HG02798 (cell line): ENCODE results near the gene ISYNA1.

Experiments
- ATAC-seq: cut with Tn5 transposase; IDR thresholded peaks from one replicate; pipeline ENCODE4 v1.9.1; 2021; ENCODE audit warnings: mild to moderate bottlenecking; ENCODE audit not compliant: unreplicated experiment, poor library complexity

ISYNA1 gene

DNA sequence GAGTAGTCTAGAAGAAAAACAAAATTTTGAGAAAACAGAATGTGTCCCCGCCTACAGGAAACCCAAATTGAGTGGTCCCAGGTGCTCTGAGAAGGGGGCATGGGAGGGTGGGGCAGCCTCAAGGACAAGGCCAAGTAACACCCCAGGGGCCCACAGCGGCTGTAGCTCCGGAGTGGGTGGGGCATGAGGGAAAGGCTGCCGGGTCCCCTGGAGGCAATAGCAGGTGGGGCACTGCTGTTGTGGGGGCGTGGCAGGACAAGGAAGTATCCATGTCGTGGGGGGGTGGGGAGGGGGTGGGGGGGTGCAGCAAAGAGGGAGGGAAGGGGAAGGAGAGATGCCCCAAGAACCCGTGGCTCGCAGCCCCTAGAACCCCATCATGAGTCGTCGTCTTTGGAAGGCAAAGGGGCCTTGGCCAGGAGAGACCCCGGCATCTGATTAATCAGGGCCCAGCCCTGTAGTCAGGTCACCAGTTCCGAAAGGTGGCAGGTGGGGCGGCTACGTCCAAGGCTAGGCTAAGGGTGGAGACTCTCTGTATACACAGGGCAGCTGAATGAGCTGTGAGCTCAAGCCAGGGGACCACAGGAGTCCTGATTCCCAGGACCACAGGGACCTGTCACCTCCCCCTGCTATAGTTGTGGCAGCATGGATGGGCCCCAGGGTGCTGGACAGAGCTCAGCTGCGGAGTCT lies 7.5 kb upstream of the ISYNA1 start:
- no peak for ATAC-seq

DNA sequence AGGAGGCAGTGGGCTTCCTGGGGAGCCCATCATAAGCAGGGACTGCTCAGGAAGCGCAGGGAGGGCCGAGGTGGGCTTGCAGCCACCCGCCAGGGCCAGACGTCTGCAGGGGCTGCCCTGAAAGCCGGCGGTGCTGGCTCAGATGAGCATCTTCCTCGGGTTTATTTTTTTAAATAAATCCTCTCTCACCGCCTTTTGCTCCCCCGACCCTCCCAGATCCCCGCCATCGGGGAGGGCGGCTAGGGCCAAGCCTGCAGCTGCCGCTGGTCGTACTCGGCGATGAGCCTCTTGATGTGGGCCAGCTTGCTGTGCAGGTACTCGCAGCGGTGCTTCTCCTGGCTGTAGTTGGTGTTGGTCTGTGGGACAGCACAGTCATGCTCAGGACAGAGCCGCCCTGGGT lies 6.6 kb upstream of the ISYNA1 start:
- ATAC-seq: no peak

DNA sequence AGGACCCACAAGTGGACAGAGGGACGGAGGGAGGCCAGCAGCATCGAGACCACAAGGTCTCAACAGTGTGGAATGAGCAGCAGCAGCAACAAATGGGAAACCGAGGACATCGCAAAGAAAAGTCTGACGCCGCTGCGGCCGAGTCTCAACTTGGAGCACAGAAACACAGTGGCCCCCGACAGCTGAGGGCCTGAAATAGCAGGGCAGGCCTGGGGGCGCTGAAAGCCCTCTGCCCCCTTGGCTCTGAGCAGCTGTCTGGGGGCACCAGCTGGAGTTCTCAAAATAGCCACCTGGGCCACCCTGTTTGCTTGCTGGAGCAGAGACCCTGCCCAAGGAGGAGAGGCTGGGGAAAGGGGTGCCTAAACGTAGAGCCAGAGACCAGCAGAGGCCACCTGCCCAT lies 5.9 kb upstream of the ISYNA1 start:
- no peak for ATAC-seq

DNA sequence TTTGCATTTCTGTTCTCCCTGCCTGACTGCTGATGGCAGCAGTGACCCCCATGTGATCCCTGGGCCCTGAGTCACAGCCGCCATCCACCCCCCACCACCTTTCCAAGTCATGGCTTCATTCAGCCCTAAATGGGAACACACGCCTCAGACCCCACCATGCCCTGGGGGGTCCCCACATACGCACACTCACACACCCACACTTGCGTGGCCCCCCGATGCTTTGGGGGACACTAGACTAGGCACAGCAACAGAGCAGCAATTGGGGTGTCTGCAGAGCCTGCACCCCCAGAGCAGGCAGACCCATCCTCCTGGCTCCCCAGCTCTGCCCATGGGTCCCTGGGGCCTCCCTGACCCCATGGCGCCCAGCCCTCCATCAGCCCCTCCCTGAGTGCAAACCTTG lies 5.5 kb upstream of the ISYNA1 start:
- ATAC-seq: no peak

DNA sequence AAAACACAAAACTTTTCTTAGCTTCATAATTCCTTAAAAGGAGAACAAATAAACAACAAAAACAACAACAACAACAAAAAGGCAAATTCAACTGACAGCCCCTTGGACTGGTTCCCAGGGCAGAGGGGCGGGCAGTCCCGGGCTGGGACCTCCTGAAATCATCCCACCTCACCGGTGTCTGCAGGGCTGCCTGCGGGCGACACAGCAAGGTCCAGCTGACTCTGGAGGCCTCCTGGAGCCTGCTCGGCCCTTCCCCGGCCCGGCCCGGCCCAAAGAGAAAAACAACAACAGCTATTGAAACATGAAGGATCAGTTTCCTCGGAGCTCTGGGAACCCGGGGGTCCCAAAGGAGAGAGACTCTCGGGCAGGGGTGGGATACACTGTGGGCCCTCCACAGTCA lies 5.0 kb upstream of the ISYNA1 start:
- no peak for ATAC-seq

DNA sequence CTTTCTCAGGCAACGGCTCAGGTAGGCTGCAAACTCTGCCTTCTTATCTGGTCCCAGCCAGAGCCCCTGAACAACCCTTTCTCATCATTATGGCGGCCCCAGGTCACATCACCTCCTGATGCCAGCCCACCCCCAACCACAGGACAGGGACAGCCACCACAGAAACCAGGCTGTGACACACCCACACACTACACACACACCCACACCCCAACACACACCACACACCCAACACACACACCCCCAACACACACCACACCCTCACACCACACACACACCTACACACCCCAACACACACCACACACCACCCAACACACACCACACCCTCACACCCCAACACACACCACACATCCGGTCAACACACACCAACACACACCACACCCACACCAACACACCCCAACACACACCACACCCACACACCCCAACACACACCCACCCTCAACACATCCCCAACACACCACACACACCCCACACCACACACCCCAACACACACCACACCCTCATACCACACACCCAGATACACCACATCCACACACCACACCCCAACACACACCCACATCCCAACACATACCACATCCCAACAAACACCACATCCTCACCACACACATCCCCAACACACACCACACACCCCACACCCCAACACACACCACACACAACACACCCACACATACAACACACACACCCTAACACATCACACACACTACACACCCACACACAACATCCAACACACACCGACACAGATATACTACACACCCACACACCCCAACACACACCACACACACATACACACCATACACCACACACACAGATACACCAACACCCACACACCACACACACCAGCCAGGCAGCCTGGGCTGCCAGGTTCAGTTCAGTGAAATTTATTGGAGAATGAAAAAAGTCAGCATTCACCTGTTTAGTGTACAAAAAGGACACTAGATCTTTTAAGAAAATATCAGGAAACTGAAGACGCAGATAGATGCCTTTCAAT lies 4.2 kb upstream of the ISYNA1 start:
- ATAC-seq: no peak

DNA sequence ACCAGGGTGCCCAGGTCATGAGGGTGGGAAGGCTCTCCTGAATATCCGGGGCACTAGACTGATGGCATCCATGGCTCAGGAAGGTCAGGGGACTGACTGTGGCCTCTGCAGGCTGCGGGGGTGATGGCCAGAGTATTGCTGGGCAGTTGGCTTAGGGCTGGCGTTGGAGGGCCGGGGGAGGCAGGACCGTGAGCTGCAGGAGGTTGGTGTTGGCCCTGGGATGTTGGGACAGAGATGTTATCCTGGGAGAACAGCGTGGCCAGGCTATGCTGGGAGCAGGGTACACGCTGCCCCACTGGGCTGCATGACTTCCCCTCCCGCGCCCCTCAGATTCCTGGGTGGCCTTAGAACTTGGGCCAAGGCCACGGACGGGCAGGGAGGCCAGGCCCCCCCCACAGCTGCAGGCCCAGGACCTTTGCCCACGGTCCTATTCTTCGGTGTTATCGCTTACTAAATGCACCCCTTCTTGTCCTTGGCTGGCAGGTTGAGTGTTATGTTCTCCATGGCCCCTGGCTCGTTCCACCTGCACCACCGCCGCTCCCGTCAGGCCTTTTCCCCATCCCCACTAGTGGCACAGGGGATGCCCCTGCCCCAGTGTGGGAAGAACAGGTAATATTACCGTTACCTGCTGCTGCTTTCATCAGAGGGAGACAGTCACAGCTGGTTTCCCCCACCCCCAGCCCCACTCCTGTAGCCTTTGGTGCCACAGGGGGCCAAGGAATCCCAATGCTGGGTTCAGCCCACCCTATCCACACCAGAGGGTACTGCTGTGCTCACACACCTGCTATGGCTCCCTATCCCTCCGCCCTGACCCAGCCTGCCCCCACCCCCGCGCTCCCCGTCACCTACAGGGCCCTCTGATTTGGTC lies 3.2 kb upstream of the ISYNA1 start:
- no peak for ATAC-seq

DNA sequence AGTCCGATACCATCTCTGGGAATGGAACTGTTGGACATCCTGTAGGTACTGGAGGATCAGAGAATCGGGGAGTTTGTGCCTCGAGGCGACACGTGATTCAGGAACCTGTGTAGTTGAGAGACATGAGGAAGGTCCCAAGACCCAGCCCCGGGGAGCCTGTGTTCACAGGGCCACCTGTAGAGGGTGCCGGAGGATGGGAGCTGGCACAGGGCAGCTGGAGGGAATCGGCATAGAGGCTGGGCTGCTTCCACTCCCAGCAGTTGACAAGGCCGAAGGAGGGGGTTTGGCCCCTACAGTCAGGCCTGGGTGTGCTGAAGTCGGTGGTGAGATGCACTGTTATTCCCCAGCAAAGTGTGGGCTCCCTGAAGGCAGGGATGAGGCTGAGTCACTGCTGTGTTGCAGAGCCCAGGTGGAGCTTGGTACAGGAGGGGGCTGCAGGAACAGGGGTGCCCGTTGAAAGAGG lies 2.5 kb upstream of the ISYNA1 start:
- ATAC-seq: no peak

DNA sequence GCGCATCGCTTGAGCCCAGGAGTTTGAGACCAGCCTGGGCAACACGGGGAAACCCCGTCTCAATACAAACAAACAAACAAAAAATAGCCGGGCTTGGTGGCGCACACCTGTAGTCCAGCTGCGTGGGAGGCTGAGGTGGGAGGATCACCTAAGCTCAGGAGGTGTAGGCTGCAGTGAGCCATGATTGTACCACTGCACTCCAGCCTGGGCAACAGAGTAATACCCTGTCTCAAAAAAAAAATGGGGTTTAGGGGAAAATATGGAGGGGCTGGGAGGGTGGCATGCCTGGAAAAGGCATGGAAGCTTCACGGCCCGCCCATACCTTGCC lies 1.9 kb upstream of the ISYNA1 start:
- ATAC-seq: no peak

DNA sequence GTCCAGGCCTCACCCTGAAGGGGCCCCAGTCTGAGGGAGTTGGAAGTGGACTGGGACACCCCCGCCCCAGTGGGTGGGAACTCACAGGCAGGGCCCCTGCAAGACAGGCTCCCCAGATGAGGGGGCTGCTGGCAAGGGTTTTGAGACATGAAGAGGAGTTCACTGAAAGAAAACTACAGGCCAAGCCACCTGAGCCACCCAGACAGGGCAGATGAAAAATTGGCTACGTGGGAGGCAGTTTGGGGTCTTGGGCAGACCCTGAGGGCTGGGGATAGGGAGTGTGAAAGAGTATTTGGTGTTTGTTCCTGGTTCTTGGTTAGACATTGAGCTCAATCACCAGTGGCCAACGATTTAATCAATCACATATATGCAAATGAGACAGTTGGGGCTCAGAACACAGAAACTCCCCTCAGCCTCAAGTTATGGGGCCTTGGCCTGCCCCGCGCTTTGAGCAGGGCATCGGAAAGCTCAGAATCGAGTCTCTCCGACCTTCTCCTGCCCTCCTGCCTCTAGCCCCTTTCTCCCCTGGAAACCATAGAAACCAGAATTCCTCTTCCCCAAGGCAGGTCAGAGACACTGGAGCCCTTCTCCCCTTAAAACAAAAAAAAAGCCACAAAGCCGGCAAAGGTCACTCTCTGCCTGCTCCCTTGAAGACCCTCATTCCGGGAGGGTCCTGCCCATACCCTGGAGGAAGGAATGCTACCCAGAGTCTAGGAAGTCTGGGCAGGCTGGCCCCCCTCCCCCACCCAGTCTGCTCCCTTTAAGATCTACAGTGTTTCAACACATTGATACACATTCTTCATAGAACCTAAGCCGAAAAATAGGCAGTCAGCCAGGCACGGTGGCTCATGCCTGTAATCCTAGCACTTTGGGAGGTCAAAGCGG lies 1.3 kb upstream of the ISYNA1 start:
- no peak for ATAC-seq

DNA sequence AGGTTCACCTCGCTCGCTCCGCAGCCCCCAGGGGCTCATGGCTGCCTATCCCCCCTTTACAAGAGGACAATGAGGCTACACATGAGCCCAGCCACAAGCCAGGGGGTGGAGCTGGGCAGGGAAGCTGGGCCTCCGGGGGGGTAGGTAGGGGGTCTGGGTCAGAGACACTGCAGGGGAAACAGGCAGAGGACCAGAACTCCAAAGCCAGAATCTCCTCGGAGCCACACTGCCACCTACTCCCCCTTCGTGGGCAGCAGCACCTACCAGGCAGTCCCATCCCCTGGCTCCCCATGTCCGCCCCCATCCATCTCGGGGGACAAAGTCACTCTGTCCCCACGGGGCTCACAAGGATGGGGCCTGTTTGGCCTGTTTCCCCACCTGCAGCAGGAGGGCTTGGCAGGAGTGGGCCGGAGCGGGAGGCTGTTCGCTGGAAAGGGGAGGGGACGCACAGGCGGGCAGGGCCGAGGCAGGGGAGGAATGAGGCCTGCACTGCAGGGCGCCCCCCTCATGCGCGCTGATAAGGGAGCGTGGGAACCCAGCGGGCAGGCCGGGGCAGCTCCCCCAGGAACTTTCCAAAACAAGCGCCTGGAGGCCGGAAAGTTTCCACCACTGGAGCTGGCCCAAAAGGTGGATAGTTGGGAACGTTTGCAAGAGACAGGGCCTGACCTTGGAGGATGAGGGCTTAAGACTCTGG lies 545 bp upstream of the ISYNA1 start:
- no peak for ATAC-seq

DNA sequence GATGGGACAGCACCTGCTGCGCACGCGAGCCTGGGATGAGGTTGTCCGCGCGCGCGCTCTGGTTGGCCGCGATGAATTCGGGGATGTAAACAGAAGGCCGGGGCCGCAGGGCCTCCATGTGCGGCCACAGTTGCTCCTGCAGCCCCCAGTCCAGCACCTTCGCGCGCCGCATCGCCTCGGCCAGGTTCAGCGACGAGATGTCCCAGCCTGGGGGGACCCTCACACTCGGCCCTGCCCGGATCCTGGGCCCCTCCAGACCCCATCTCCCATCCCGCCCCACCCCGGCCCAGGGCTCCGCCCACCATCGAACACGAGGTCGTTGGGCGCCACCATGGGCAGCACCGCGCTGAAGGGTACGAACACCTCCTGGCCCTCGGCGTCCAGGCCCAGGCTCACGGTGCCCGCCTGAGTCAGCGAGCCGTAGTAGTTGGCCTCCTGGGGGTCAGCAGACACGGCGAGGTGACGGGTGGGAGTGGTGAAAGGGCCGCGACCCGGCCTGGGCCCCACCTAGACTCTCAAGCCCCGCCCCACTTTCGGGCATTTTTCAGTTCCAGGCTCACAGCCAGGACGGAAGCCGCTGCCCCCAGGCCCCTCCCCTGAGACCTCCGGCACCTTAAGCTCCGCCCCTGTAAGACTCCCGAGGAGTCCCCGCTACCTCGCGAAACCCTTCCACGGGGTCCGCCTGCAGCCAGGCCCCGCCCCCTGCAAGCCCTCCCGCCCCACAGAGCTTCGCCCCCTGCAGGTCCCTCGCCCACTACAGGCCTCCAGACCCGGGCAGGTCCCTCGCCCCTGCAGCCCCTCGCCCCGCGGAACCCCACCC lies 1.1 kb downstream of the ISYNA1 start:
- ATAC-seq: peak; percentile 55

DNA sequence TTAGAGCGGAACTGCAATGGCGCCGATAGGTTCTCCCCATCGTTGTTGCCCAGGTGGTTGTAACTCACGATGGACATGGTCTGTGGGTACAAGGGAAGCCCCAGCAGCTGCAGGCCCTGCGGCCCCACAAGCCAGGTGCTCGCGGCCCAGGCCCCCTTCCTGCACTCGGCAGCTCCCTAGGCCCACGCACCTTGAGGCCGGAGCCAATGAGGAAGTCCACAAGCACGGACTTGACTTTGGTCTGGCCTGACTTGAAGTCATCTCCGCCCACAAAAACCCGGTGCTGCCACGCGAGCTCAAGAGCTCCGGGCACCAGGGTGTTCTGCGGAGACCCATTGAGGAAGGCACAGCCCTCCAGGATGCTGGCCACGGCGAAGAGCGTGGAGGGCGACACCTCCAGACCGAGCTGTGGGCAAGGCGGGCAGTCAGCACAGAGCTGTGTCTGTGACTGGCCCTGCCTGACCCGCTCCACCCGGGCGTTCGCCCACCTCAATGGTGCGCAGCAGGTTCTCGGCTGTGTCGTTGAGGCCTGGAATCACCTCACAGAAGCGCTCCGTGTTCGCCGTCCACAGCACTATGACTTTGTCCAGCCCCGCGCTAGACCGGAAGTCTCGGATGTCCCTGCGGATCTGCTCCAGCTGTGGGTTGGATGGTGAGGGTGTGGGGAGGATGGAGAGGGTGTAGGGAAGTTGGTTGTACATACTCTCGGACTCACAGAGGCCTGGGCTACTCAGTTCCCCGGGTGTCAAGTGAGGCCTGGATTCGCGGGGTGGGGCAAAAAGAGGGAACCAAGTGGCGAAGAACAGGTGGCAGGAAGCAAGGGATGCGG lies 1.9 kb downstream of the ISYNA1 start:
- ATAC-seq: no peak

DNA sequence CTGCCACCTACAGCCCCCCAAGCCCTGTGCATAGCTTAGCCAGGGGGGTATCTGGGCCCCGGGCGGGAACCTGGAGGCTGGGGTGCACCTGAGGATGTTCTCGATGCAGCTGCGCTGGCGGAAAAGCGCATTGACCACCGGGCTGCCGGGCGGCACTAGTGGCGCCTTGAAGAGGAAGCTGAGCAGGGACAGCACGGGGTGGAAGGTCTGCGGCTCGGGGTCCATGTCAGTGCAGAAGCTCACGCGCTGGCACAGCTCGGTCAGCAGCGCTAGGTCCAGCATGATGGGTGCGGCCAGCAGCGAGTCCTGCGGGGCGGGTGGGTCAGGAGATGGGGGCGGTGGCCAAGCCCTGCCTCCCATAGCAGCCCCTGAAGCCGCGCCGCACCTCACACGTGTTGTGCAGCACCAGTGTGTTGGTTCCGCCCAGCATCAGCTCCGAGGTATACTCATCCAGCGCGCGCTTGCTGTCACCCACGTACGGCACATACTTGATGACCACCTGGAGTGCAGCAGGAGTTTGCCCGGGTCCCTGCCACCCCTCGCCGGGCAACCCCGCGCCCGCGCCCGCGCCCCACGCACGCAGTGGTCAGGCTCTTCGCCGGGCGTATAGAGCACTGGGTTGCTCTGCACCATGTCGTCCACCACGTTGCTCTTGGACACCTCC lies 2.6 kb downstream of the ISYNA1 start:
- no peak for ATAC-seq

DNA sequence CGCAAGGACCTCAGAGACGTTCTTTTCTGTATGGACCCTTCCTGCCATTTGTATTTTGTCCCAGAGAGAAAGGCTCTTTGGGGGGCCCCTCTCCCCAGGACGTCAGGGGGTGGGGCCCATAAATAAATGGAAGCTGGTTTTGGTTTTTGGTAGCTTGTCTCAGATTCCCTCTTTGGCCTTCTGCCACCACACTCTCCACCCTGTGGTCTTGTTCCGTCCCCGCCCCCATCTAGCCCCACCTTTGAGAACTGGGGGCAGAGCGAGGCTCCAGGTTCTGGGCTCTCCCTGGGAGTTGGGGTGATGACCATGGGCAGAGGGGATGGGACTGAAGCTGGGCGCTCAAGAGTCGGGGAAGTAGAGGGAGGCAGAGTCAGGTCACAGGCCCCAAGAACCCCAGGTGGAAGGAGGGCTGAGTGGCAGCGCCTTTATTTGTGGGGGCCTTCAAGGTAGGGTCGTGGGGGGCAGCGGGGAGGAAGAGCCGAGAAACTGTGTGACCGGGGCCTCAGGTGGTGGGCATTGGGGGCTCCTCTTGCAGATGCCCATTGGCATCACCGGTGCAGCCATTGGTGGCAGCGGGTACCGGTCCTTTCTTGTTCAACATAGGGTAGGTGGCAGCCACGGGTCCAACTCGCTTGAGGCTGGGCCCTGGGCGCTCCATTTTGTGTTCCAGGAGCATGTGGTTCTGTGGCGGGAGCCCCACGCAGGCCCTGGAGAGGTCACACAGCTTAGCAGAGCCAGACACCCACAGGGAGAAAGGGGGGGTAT lies 3.3 kb downstream of the ISYNA1 start:
- no peak for ATAC-seq

DNA sequence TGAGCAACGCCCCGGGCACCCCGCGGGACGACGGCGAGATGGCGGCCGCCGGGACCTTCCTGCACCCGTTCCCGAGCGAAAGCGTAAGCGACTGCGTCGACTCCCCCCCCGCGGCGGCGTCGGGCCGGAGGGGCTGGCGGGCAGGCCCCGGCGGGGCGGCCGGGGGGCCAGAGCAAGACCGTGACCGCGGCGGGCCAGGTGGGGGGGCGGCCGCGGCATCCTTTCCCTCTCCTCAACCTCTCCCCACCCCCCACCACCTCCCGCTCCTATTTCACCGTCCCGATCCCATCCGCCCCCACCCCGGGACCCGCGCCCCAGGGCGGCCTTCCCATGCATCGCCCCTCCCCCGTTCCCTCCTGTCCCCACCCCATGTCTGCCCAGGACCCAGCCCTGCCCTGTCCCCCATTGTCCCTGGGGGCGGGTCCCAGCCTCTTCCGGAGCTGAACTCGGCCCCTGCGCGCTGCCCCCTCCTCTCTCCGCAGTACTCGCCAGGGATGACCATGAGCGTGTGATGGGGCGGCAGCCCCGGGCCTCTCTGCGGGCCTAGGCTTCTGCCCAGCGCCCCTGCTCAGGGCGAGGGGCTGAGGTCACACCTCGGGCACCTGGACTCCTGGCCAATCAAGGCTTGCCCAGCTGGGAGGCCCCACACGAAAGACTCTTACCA lies 4.1 kb downstream of the ISYNA1 start:
- ATAC-seq: no peak
